ENCODE results near the gene RGS3. TPM values are rescaled to one million over a fixed set of nuclear protein-coding genes. Genes with fewer than 3 reads are reported as not detected.
"Not testable (repeated sequence)": the region's sequence is repeated elsewhere in the genome, so short reads cannot be mapped to it uniquely, and the experiment has no call there.

Gene RGS3
- total RNA-seq, 1 experiment from 2014 or later = 144 TPM

- no peak for DNase-seq (ENCODE audit: low read depth)
Measured at GRCh38 chr9:113546566-113546965, 83.0 kb downstream of the RGS3 start.

GRCh38 chr9:113547501-113547900 is 84.0 kb downstream of the RGS3 start:
- DNase-seq (ENCODE audit: low read depth) = no peak

GRCh38 chr9:113548221-113549041 is 84.9 kb downstream of the RGS3 start:
- peak; percentile 71 for DNase-seq (ENCODE audit: low read depth)

- not testable (repeated sequence) for DNase-seq (ENCODE audit: low read depth)
Measured at GRCh38 chr9:113549892-113550291, 86.4 kb downstream of the RGS3 start.

DNA sequence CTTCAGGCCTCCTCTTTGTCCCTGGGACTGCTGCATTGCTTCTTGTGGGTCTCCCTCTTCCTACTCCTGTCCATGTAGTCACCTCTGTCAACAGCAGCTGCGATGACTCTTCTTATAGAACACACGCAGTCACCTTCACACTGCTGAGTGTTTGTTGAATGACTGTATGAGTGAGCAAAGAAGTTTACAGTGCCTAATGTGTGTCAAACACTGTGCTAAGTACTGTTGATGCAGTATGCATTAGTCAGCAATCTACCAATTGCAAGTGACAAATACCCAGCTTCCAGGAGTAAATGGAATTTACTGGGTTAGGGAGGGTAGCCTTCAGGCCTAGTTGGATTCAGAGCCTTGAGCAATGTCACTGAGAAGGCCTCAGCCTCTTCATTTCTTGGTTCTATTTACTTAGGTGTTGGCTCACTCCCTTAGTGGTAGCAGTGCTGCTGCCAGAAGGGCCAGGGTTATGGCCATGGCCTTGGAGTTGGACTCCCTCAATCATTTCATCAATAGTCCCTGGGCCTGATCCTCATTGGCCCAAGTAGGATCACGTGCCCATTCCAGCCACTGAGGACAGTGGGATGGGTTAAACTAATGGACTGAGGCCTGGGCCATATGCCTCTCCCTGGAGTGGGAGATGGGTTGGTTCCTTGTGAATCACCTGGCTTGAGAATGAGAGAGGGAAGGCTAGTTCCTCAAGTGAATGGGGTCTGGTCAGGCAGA is 93.5 kb downstream of the RGS3 start:
- DNase-seq (ENCODE audit: low read depth) = peak; percentile 45

GRCh38 chr9:113558632-113559502 is 95.3 kb downstream of the RGS3 start:
- peak; percentile 95 for DNase-seq (ENCODE audit: low read depth)

- DNase-seq (ENCODE audit: low read depth) = no peak
Measured at GRCh38 chr9:113559834-113560800, 96.6 kb downstream of the RGS3 start.

GRCh38 chr9:113562653-113563381 is 99.3 kb downstream of the RGS3 start:
- no peak for DNase-seq (ENCODE audit: low read depth)

DNA sequence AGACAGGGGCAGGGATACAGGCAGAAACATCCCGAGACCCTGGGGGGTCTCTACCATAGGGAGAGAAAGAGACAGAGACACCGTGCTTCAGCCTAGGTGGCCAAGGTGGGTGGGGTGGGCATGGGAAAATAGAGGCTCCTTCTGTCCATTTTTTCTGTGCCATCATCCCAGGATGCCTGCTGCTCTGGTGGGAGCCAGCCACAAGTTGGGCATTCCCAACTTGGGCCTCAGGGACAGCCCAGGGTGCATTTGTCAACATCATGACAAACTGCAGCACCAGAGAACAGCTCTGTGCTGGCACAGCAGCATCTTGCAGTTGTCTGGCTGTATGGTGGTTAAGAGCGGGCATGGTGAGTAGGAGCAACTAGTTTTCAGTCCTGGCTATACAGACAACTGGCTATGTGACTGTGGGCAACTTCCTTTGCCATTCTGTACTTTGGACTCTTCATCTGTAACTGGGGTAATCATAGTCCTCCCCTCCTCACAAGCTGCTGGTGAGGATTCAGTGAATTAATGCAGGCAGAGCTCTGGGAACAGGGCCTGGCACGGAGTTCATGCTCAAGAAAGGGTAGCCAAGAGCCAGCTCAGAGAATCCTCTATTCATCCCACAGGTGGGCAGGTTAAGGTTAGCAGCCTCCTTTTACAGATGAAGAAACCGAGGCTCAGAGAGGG is 100.4 kb downstream of the RGS3 start:
- no peak for DNase-seq (ENCODE audit: low read depth)

GRCh38 chr9:113564498-113565237 is 101.1 kb downstream of the RGS3 start:
- peak; percentile 87 for DNase-seq (ENCODE audit: low read depth)

DNA sequence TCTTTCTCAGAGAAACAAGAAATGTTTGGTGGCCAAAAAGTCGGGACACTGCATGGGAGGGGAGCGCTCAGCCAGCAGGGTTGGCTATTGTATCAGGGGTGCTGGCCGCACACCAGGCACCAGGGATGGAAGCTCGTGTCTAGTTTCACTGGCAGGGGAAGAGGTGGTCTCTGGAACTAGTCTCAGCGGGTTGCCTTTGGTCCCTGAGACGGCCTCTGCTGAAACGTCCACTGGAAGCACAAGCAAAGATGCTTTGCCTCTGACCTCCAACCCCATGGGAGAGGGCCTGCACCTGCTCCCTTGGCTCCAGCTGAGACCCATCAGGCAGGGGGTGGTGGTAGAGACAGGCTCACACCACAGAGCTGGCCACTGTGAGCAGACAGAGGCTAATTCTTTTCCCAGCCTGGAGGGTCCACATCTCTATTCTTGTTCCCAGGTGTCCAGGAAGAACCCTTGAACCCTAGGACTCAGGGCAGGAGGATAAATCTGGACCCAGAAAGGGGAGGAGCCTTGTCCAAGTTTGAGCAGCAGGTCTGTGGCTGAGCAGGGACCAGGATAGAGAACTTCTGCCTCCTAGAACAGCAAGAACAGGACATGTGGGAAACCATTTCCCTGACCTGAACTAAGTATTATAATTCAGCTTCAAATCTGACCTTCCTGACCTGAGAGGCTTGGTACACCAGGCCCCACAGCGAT is 102.6 kb downstream of the RGS3 start:
- DNase-seq (ENCODE audit: low read depth) = peak; percentile 69

DNA sequence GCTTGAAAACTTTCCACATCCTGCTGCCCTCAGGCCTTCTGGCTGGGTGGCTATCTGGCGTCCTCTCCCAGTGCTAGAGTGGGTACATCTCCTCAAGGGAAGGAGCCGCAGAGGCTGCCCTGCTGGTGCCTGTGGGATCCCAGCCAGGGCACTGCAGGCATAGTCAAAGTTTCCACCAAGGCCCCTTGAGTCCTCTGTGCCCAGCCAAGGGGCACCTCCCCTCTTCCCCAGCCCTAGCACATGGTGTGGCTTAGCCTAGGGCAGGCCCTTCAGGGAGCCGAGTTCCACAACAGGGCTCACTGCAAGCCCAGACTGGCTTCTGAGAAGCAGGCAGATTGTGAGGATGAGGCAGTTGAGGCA is 103.2 kb downstream of the RGS3 start:
- DNase-seq (ENCODE audit: low read depth) = no peak

GRCh38 chr9:113567361-113568080 is 104.0 kb downstream of the RGS3 start:
- no peak for DNase-seq (ENCODE audit: low read depth)

GRCh38 chr9:113568081-113568435 is 104.5 kb downstream of the RGS3 start:
- no peak for DNase-seq (ENCODE audit: low read depth)

- DNase-seq (ENCODE audit: low read depth) = peak; percentile 91
Measured at GRCh38 chr9:113568571-113569321, 105.2 kb downstream of the RGS3 start.

GRCh38 chr9:113569472-113570060 is 106.0 kb downstream of the RGS3 start:
- DNase-seq (ENCODE audit: low read depth) = no peak

All from LHCN-M2 (cell line).